Tibial nerve (tissue), 3 donors: ENCODE results near the gene INPP5A.

ENCODE experiments used
- CTCF ChIP-seq, 5 experiments: fragments of 200-600 bp in 3 of 5; fragments of 450-650 bp in 2 of 5; sonication (generic) in 3 of 5; IDR thresholded peaks; one replicate each; pipeline ENCODE4 v1.5.1; 2016 to 2019; ENCODE audit warnings: antibody characterized with exemption in 5 of 5, mild to moderate bottlenecking in 3 of 5, moderate library complexity in 2 of 5
- POLR2A ChIP-seq, 2 donors: fragments of 450-650 bp; IDR thresholded peaks; one replicate each; pipeline ENCODE4 v1.6.1; 2017; ENCODE audit warnings: antibody characterized with exemption in 2 of 2, mild to moderate bottlenecking in 2 of 2, moderate library complexity in 2 of 2

DNA sequence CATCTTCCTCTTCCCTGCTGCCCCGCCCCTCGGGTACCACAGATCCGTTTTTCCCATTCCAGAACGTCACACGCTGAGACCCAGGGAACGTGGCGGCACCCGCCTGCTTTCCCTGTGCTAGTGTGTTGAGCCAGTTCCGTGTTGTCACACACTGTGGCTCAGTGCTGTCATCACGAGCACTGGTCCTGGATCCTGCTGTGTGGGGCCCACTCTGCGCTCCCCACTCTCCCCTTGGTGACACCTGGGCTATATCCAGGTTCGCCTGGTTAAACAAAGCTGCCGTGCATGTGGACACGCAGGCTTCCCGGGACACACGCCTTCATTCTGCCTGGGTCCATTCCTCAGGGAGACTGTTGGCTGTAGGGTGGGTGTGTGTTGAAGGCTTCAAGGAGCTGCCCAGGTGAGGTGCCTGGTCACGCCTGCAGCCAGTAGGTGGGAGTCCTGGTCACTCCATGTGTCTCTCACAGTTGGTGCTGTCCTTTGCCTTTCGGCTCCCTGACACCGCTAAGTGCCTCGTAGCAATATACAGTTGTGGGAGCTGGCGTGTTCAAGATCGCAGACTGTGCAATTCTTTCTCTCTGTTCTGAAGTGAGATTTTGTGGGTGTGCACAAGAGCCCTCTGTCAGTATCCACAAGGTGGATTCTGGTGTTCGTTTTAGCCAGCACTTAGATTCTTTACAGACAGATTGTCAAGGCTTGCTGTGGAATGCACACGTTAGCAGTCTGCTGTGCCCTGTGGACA lies 88.6 kb downstream of the INPP5A start:
- TF ChIP-seq CTCF (IDR thresholded peaks at IDR 0.05) (no peak), POLR2A (IDR thresholded peaks at IDR 0.05) (no peak)
